ENCODE measurements around the gene CENPT. TPM values are rescaled to one million over a fixed set of nuclear protein-coding genes. Genes with fewer than 3 reads are reported as not detected.
"Not testable (repeated sequence)": the region's sequence is repeated elsewhere in the genome, so short reads cannot be mapped to it uniquely, and the experiment has no call there.

CENPT gene
- total RNA-seq, 1 donor from 2014 or later: 38.6 TPM

DNA sequence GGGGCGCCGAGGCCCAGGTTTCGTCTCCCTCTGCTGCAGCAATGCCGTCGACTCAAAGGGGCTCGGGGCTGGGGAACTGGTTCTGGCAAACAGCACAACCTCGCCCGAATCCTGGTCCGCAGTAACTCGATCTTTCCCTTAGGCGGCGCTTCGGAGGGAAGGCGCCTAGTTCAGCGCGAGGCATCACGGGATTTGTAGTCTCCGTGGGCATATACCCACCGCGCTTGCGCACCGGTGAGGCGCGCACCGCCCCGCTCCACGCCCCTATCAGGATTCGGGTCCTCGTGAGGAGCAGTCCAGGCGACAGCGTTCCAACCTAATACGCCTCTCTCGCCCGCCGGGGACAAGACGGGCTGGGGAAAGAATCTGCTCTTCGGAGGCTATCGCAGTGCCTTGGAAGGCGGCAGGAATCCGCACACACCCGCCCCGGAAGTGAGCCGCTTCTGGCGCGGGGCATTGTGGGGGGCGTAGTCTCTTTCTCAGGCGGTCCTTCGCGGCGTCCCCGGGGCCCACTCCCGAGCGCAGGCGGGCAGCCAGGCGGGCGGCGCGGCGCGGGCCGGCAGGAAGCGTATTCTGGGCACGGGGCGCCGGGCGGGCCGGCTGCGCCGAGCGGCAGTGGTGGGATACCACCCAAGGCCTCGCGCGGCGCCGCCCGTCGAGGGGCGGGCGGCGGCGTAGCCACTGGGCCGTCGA is 5.5 kb downstream of the CENPT start, which contains the start of gene THAP11:
TSS of gene THAP11 (plus strand) at position 505 of the 693 bp plus-strand sequence. CDS start 235 bp downstream, outside the sequence.
- H3K9me3 Mint-ChIP-seq: no peaks in the 10 kb centered on the region

GRCh38 chr16:67841198-67841815 is 6.2 kb downstream of the CENPT start:
- intact Hi-C loops (cut with micrococcal nuclease): loop anchor here (1.0 to 10.0 kb wide), 2 partner anchors 8 to 597 kb away; partner anchors contain the start of genes FHOD1 and SLC9A5
- Mint-ChIP-seq H3K27me3 (ENCODE audit: low read depth) (no peaks in the 10 kb centered on the region), H3K4me1 (ENCODE audit: low read depth) (peaks cover 29% of the 10 kb centered on the region), H3K4me3 (ENCODE audit: low read depth) (peak overlapping the region; percentile 89), H3K9me3 (no peaks in the 10 kb centered on the region), H3K27ac (peak overlapping the region; percentile 94), H3K36me3 (ENCODE audit: low read depth) (peaks cover 16% of the 10 kb centered on the region)
- no peak for DNase-seq (ENCODE audit: low spot score)

More for the DNA sequence above, 5.5 kb downstream of the CENPT start, which contains the start of gene THAP11:
- intact Hi-C loops (cut with micrococcal nuclease): loop anchor here (1.0 to 10.0 kb wide), 2 partner anchors 9 to 597 kb away; partner anchors contain the start of genes FHOD1 and SLC9A5
- H3K27me3 Mint-ChIP-seq (ENCODE audit: low read depth): no peaks in the 10 kb centered on the region
- peak within 1 kb of the TSS; percentile 89 for H3K4me3 Mint-ChIP-seq (ENCODE audit: low read depth)
- peak within 1 kb of the TSS; percentile 94 for H3K27ac Mint-ChIP-seq
- peak; percentile 92 for DNase-seq (ENCODE audit: low spot score)
- peaks cover 29% of the 10 kb centered on the region for H3K4me1 Mint-ChIP-seq (ENCODE audit: low read depth)
- peaks cover 16% of the 10 kb centered on the region for H3K36me3 Mint-ChIP-seq (ENCODE audit: low read depth)

DNA sequence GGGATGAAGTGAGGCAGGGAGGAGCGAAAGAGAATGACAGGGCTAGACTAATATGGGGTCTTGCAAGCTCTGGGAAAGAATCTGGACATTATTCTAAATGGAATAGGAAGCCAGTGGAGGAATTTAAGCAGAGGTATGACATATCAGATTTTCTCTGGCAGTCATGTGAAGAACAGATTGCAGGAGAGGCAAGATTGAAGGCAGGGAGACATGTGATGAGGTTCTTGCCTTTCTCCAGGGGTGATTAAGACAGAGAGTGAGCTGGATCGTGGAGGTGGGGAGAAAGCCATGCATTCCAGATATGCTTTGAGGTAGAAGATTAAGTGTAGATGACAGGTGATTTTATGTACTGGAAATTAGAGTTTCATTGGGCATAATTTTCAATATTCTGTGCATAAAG is 9.7 kb downstream of the CENPT start:
- DNase-seq (ENCODE audit: low spot score): no peak
- no peaks in the 10 kb centered on the region for H3K27me3 Mint-ChIP-seq (ENCODE audit: low read depth)
- peaks cover 11% of the 10 kb centered on the region for H3K4me1 Mint-ChIP-seq (ENCODE audit: low read depth)
- no peaks in the 10 kb centered on the region for H3K36me3 Mint-ChIP-seq (ENCODE audit: low read depth)
- no peak overlapping the region for H3K27ac Mint-ChIP-seq
- H3K4me3 Mint-ChIP-seq (ENCODE audit: low read depth): no peak overlapping the region
- no peaks in the 10 kb centered on the region for H3K9me3 Mint-ChIP-seq
- intact Hi-C loops (cut with micrococcal nuclease): no loop called here

- H3K27ac Mint-ChIP-seq; DNase-seq (ENCODE audit: low spot score); H3K27me3 Mint-ChIP-seq (ENCODE audit: low read depth); intact Hi-C loops (cut with micrococcal nuclease); H3K9me3 Mint-ChIP-seq; H3K36me3 Mint-ChIP-seq (ENCODE audit: low read depth); H3K4me3 Mint-ChIP-seq (ENCODE audit: low read depth): not testable (repeated sequence)
- H3K4me1 Mint-ChIP-seq (ENCODE audit: low read depth): peaks cover 15% of the 10 kb centered on the region
Measured at GRCh38 chr16:67837190-67837589, 10.3 kb downstream of the CENPT start.

DNA sequence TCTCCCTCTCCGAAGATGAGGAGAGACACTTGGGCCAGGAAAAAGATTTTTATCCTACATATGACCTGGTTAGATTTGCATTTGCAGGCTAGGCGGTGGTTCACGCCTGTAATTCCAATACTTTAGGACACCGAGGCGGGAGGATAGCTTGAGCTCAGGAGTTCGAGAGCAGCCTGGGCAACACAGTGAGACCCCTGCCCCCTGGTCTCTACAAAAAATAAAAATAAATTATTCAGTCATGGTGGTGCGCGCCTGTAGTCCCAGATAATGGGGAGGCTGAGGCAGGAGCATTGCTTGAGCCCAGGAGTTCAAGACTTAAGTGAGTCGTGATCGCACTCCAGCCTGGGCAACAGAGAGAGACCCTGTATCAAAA is 13.3 kb downstream of the CENPT start:
- no peaks in the 10 kb centered on the region for H3K9me3 Mint-ChIP-seq
- DNase-seq (ENCODE audit: low spot score): no peak
- intact Hi-C loops (cut with micrococcal nuclease): no loop called here
- peaks cover 11% of the 10 kb centered on the region for H3K4me1 Mint-ChIP-seq (ENCODE audit: low read depth)
- H3K4me3 Mint-ChIP-seq (ENCODE audit: low read depth): peak overlapping the region; percentile 97
- no peak overlapping the region for H3K27ac Mint-ChIP-seq
- no peaks in the 10 kb centered on the region for H3K27me3 Mint-ChIP-seq (ENCODE audit: low read depth)
- H3K36me3 Mint-ChIP-seq (ENCODE audit: low read depth): peaks cover 9% of the 10 kb centered on the region

DNA sequence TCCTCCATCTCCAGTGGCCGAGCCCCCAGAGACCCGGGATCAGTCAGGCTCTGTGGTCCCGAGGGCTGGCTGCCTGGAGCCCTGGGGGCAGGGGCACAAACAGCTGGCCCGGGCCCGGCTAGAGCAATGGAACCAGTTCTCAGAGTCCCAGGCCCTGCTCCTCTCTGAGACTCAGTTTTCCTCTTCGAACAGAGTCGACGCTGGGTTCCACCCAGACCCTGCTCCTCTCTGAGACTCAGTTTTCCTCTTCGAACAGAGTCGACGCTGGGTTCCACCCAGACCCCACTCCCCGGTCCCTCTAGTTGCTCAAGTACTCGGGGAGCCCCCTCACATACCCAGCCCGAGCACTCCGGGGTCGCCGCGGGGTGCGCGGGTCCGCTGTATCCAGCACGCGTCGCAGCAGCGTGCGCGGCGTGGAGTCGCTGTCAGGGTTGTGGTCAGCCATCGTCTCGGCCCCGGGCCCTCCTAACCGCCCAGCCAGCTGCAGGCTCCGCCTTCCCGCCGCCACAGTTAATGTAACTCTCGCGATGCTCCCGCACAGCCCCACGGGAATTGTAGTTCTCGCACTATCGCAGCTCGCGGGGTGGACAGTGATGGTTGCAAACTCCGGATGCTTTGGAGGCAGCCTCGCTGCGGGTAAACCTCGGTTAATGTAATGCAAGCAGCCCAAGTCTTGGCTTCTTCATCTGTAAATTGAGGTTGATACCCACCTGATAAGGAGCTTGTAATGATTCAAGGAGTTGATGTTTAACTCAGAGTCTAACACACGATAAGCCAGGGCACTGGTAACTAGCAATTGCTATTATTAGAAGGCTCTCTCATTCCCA is 13.9 kb downstream of the CENPT start:
- Mint-ChIP-seq H3K4me3 (ENCODE audit: low read depth) (peak overlapping the region; percentile 97), H3K27ac (peak overlapping the region; percentile 89), H3K9me3 (no peaks in the 10 kb centered on the region), H3K27me3 (ENCODE audit: low read depth) (no peaks in the 10 kb centered on the region), H3K36me3 (ENCODE audit: low read depth) (peaks cover 9% of the 10 kb centered on the region), H3K4me1 (ENCODE audit: low read depth) (peaks cover 11% of the 10 kb centered on the region)
- peak; percentile 93 for DNase-seq (ENCODE audit: low spot score)
- intact Hi-C loops (cut with micrococcal nuclease): loop anchor here (1.0 kb wide), 3 partner anchors 8 to 27 kb away; partner anchors contain the start of genes NUTF2, RANBP10 and TSNAXIP1

- H3K27me3 Mint-ChIP-seq (ENCODE audit: low read depth): no peaks in the 10 kb centered on the region
- H3K4me3 Mint-ChIP-seq (ENCODE audit: low read depth): peak overlapping the region; percentile 97
- no peak for DNase-seq (ENCODE audit: low spot score)
- peaks cover 11% of the 10 kb centered on the region for H3K4me1 Mint-ChIP-seq (ENCODE audit: low read depth)
- intact Hi-C loops (cut with micrococcal nuclease): loop anchor here (1.0 kb wide), 3 partner anchors 8 to 27 kb away; partner anchors contain the start of genes NUTF2, RANBP10 and TSNAXIP1
- peaks cover 9% of the 10 kb centered on the region for H3K36me3 Mint-ChIP-seq (ENCODE audit: low read depth)
- peak overlapping the region; percentile 20 for H3K27ac Mint-ChIP-seq
- no peaks in the 10 kb centered on the region for H3K9me3 Mint-ChIP-seq
Measured at GRCh38 chr16:67833030-67833414, 14.5 kb downstream of the CENPT start.

GRCh38 chr16:67828651-67829050 is 18.8 kb downstream of the CENPT start:
- intact Hi-C loops (cut with micrococcal nuclease): no loop called here
- peaks cover 7% of the 10 kb centered on the region for H3K4me1 Mint-ChIP-seq (ENCODE audit: low read depth)
- no peaks in the 10 kb centered on the region for H3K27me3 Mint-ChIP-seq (ENCODE audit: low read depth)
- peaks cover 9% of the 10 kb centered on the region for H3K36me3 Mint-ChIP-seq (ENCODE audit: low read depth)
- no peak overlapping the region for H3K4me3 Mint-ChIP-seq (ENCODE audit: low read depth)
- no peak overlapping the region for H3K27ac Mint-ChIP-seq
- DNase-seq (ENCODE audit: low spot score): no peak
- no peaks in the 10 kb centered on the region for H3K9me3 Mint-ChIP-seq

DNA sequence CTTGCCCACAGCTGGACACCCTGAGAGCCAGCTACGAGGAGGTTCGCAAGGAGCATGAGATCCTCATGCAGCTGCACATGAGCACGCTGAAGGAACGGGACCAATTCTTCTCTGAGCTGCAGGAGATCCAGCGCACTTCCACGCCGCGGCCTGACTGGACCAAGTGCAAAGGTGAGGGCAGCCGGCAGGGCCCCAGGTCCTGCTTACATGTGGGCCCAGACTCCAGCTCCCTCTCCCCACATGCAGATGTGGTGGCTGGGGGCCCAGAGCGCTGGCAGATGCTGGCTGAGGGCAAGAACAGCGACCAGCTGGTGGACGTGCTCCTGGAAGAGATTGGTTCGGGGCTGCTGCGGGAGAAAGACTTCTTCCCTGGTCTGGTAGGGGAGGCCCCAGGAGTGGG is 21.6 kb downstream of the CENPT start:
- Mint-ChIP-seq H3K4me1 (ENCODE audit: low read depth) (no peaks in the 10 kb centered on the region), H3K4me3 (ENCODE audit: low read depth) (no peak overlapping the region), H3K9me3 (no peaks in the 10 kb centered on the region), H3K27me3 (ENCODE audit: low read depth) (no peaks in the 10 kb centered on the region), H3K27ac (no peak overlapping the region), H3K36me3 (ENCODE audit: low read depth) (peaks cover 3% of the 10 kb centered on the region)
- intact Hi-C loops (cut with micrococcal nuclease): no loop called here
- DNase-seq (ENCODE audit: low spot score): no peak

- H3K36me3 Mint-ChIP-seq (ENCODE audit: low read depth): no peaks in the 10 kb centered on the region
- no peaks in the 10 kb centered on the region for H3K4me1 Mint-ChIP-seq (ENCODE audit: low read depth)
- no peak for DNase-seq (ENCODE audit: low spot score)
- H3K9me3 Mint-ChIP-seq: no peaks in the 10 kb centered on the region
- no peak overlapping the region for H3K27ac Mint-ChIP-seq
- no peak overlapping the region for H3K4me3 Mint-ChIP-seq (ENCODE audit: low read depth)
- intact Hi-C loops (cut with micrococcal nuclease): no loop called here
- no peaks in the 10 kb centered on the region for H3K27me3 Mint-ChIP-seq (ENCODE audit: low read depth)
Measured at GRCh38 chr16:67825119-67825518, 22.4 kb downstream of the CENPT start.

DNA sequence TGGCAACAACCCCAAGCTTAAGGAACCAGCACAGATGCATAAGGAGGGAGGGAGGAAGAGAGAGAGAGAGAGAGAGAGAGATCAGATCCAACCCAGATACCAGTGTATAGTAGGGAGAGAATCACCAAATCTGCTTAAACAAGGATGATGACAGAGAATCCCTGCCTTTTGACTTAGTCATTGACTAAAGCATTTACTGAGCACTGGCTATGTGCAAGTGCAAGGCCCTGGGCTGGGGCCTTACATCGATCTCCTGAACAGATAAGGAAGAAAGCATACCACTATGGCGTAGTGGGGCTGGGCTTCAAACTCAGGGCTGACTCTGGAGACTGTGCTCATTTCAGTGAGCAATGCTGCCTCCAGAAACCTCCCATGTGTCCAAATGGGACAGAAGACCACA is 25.0 kb downstream of the CENPT start:
- no peaks in the 10 kb centered on the region for H3K27me3 Mint-ChIP-seq (ENCODE audit: low read depth)
- H3K9me3 Mint-ChIP-seq: no peaks in the 10 kb centered on the region
- DNase-seq (ENCODE audit: low spot score): no peak
- no peak overlapping the region for H3K27ac Mint-ChIP-seq
- intact Hi-C loops (cut with micrococcal nuclease): no loop called here
- no peaks in the 10 kb centered on the region for H3K36me3 Mint-ChIP-seq (ENCODE audit: low read depth)
- H3K4me3 Mint-ChIP-seq (ENCODE audit: low read depth): no peak overlapping the region
- H3K4me1 Mint-ChIP-seq (ENCODE audit: low read depth): no peaks in the 10 kb centered on the region

- Mint-ChIP-seq H3K4me3 (ENCODE audit: low read depth) (no peak overlapping the region), H3K27me3 (ENCODE audit: low read depth) (no peaks in the 10 kb centered on the region), H3K4me1 (ENCODE audit: low read depth) (peaks cover 3% of the 10 kb centered on the region), H3K9me3 (no peaks in the 10 kb centered on the region), H3K27ac (no peak overlapping the region), H3K36me3 (ENCODE audit: low read depth) (no peaks in the 10 kb centered on the region)
- no peak for DNase-seq (ENCODE audit: low spot score)
- intact Hi-C loops (cut with micrococcal nuclease): no loop called here
Measured at GRCh38 chr16:67820608-67821259, 26.8 kb downstream of the CENPT start.

Measured in activated T-helper 2 cell treated with anti-CD3 and anti-CD28 coated beads, Interferon-gamma antibody, Interleukin-2, Interleukin-4, amounts not matched to agents 10 μg/mL and 5 μg/mL and 100 μg/mL, durations not matched to agents 14 hours and 24 hours and 36 hours (primary cell).